GM12801 (cell line): ENCODE results near the gene PTPRN2.

ENCODE experiments used
- TF ChIP-seq, protein P1 (sequence below): IDR thresholded peaks from one replicate; pipeline ENCODE4 v1.5.1; 2011; ENCODE audit warnings: control low read depth; ENCODE audit not compliant: insufficient read length; ENCODE audit errors: extremely low read depth

The PTPRN2 gene

DNA sequence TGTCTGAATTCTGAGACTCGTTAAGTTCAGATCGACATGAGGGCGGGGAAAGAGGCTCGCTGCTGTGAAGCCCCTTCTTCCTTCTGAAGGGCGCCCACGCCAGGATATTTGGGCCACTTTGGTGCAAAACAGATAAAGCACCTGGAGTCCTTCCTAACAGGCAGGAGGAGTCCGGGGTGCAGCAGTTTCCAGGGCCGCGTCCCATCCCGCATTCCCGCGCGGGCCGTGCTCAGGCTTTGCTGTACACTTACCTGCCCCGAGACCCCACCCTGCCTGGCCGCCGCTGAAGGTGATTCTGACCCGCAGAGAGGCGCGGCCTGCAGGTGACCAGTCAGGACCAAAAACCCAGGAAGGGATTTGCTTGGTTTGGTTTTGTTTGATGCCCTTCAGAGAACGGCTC lies 454.6 kb downstream of the PTPRN2 start:
- TF ChIP-seq, protein P1, sequence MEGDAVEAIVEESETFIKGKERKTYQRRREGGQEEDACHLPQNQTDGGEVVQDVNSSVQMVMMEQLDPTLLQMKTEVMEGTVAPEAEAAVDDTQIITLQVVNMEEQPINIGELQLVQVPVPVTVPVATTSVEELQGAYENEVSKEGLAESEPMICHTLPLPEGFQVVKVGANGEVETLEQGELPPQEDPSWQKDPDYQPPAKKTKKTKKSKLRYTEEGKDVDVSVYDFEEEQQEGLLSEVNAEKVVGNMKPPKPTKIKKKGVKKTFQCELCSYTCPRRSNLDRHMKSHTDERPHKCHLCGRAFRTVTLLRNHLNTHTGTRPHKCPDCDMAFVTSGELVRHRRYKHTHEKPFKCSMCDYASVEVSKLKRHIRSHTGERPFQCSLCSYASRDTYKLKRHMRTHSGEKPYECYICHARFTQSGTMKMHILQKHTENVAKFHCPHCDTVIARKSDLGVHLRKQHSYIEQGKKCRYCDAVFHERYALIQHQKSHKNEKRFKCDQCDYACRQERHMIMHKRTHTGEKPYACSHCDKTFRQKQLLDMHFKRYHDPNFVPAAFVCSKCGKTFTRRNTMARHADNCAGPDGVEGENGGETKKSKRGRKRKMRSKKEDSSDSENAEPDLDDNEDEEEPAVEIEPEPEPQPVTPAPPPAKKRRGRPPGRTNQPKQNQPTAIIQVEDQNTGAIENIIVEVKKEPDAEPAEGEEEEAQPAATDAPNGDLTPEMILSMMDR = no peak

DNA sequence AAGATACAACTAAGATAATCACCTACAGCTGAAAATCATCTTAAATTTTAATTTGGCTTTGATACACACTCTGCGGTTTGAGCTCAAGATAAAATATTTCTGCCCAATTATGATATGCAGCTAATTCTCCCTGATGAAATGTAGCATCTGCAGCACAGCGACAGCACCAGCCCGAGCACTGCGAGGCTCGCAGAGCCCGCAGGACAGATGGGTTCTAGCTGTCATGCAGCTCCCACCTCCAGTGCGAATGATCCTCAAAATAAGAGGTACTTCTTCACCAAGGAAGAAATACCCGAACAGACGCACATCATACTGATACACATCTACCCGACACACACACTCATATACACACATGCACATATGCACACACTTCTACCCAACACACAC lies 457.6 kb downstream of the PTPRN2 start:
- TF ChIP-seq, protein P1 = no peak

GRCh38 chr7:158129037-158130022 lies 458.3 kb downstream of the PTPRN2 start:
- TF ChIP-seq, protein P1 = no peak

DNA sequence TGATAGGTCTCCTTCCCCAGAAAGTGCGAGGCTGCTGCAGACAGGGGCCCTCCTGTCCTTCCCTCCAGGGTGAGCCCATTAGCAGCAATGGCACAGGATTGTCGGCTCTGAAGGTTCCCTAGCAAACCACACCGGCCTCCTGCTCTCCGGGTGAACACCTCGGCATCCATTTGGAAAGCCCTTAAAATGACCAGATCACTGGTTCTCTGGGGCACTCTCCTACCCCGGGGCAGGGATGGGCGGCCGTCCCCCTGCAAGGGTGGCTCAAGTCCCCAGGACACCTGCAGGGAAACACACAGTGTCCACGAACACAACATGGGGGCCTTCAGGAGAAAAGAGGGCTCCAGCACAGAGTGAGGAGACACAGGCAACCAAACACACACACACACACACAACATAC lies 459.1 kb downstream of the PTPRN2 start:
- TF ChIP-seq, protein P1 = no peak

DNA sequence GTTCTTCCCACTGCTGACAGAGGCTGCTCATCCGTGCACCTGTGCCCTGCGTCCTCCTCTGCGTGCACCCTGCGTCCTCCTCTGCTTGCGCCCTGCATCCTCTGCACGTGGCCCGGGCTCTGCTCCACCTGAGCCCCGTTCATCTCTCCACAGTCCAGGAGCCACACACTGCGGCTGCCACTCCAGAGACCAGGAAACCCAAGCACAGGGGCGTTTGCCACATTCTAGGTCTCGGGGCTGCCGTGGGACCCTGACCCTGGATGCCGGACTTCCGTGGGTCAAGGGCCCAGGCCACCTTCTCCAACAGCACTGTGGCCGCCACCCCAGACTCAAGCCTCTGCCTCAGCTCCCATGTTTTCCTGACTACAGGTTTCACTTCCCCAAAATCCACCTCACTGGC lies 460.4 kb downstream of the PTPRN2 start:
- TF ChIP-seq, protein P1 = no peak

DNA sequence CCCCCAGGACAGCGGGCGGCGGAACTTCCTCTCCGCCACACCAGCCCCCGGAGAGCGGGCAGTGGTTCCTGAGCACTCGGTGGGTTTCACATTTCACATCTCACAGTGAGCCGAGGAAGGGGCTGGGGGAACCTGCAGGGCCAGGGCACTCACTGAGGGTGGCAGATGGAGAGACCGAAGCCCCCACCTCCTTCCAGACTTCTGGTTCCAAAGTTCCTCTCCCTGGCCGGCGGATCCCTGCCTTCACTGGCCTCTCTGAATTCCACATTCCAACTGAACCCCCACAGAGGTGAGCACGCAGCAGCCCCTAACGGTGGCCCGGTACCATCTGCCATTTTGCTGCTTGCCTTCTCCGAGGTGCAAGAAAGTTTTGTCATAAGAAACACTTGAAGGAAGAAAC lies 461.0 kb downstream of the PTPRN2 start:
- TF ChIP-seq, protein P1 = no peak

- TF ChIP-seq, protein P1 = no peak
Measured at GRCh38 chr7:158125721-158126120, 461.9 kb downstream of the PTPRN2 start.
